Measurements from ENCODE around the gene TSSK3.

DNA sequence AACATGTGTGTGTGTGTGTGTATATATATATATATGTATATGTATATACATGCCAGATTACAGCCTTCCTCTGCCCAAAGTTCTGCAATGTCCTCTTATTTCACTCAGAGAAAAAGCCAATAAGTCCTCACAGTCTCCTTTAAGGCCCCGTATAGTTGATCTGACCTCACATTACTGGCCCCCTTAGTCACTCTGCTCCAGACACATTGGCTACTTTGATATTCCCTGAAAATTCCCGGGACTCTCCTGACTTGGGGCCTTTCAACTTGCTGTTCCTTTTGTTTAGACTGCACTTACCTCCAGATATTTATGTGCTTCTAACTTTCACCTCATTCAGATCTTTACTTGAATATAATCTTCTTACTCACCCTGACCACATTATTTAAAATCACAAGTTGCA is 36.1 kb downstream of the TSSK3 start:
- TF ChIP-seq, protein P1, sequence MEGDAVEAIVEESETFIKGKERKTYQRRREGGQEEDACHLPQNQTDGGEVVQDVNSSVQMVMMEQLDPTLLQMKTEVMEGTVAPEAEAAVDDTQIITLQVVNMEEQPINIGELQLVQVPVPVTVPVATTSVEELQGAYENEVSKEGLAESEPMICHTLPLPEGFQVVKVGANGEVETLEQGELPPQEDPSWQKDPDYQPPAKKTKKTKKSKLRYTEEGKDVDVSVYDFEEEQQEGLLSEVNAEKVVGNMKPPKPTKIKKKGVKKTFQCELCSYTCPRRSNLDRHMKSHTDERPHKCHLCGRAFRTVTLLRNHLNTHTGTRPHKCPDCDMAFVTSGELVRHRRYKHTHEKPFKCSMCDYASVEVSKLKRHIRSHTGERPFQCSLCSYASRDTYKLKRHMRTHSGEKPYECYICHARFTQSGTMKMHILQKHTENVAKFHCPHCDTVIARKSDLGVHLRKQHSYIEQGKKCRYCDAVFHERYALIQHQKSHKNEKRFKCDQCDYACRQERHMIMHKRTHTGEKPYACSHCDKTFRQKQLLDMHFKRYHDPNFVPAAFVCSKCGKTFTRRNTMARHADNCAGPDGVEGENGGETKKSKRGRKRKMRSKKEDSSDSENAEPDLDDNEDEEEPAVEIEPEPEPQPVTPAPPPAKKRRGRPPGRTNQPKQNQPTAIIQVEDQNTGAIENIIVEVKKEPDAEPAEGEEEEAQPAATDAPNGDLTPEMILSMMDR (IDR thresholded peaks at IDR 0.05; ENCODE audit: borderline replicate concordance, extremely low read depth, low read length, poor library complexity, severe bottlenecking) = no peak
- TF ChIP-seq EZH2 (IDR thresholded peaks at IDR 0.05; ENCODE audit: borderline replicate concordance, low read depth, low read length, severe bottlenecking) = no peak
